Measurements from ENCODE around the gene IFTAP.

DNA sequence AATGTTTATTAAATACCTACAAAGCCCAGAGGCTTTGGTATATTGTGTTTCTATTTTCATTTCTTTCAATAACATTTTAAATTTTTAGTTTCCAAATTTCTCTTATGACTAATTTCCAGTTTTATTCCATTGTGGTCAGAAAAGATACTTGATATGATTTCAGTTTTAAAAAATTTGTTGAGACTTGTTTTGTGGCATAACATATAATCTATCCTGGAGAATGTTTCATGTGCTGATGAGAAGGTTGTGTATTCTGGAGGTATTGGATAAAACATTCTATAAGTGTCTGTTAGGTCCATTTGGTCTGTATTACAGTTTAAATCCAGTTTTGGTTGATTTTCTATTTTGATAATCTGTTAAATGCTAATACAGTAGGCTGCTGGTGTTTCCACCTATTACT, 36.3 kb upstream of the IFTAP start:
- TF ChIP-seq, protein P1, sequence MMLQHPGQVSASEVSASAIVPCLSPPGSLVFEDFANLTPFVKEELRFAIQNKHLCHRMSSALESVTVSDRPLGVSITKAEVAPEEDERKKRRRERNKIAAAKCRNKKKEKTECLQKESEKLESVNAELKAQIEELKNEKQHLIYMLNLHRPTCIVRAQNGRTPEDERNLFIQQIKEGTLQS (IDR thresholded peaks at IDR 0.05): no peak
- TF ChIP-seq, protein P2, sequence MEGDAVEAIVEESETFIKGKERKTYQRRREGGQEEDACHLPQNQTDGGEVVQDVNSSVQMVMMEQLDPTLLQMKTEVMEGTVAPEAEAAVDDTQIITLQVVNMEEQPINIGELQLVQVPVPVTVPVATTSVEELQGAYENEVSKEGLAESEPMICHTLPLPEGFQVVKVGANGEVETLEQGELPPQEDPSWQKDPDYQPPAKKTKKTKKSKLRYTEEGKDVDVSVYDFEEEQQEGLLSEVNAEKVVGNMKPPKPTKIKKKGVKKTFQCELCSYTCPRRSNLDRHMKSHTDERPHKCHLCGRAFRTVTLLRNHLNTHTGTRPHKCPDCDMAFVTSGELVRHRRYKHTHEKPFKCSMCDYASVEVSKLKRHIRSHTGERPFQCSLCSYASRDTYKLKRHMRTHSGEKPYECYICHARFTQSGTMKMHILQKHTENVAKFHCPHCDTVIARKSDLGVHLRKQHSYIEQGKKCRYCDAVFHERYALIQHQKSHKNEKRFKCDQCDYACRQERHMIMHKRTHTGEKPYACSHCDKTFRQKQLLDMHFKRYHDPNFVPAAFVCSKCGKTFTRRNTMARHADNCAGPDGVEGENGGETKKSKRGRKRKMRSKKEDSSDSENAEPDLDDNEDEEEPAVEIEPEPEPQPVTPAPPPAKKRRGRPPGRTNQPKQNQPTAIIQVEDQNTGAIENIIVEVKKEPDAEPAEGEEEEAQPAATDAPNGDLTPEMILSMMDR (IDR thresholded peaks at IDR 0.05 in 2 of 3, conservative IDR thresholded peaks at IDR 0.05 in 1 of 3; ENCODE audit: borderline replicate concordance in 1 of 3, insufficient read depth in 1 of 3, low read depth in 2 of 3, low read length in 2 of 3): no peak
- TF ChIP-seq EZH2 (IDR thresholded peaks at IDR 0.05) (no peak), POLR2A (IDR thresholded peaks at IDR 0.05; ENCODE audit: borderline replicate concordance, extremely low read depth, insufficient read depth, insufficient read length) (no peak), POLR2AphosphoS5 (IDR thresholded peaks at IDR 0.05; ENCODE audit: low read depth, low read length) (no peak), EGR1 (IDR thresholded peaks at IDR 0.05; ENCODE audit: low read depth) (no peak), JUND (IDR thresholded peaks at IDR 0.05) (no peak), EZH2phosphoT487 (IDR thresholded peaks at IDR 0.05; ENCODE audit: borderline replicate concordance) (no peak)
- TF ChIP-seq, protein P3, sequence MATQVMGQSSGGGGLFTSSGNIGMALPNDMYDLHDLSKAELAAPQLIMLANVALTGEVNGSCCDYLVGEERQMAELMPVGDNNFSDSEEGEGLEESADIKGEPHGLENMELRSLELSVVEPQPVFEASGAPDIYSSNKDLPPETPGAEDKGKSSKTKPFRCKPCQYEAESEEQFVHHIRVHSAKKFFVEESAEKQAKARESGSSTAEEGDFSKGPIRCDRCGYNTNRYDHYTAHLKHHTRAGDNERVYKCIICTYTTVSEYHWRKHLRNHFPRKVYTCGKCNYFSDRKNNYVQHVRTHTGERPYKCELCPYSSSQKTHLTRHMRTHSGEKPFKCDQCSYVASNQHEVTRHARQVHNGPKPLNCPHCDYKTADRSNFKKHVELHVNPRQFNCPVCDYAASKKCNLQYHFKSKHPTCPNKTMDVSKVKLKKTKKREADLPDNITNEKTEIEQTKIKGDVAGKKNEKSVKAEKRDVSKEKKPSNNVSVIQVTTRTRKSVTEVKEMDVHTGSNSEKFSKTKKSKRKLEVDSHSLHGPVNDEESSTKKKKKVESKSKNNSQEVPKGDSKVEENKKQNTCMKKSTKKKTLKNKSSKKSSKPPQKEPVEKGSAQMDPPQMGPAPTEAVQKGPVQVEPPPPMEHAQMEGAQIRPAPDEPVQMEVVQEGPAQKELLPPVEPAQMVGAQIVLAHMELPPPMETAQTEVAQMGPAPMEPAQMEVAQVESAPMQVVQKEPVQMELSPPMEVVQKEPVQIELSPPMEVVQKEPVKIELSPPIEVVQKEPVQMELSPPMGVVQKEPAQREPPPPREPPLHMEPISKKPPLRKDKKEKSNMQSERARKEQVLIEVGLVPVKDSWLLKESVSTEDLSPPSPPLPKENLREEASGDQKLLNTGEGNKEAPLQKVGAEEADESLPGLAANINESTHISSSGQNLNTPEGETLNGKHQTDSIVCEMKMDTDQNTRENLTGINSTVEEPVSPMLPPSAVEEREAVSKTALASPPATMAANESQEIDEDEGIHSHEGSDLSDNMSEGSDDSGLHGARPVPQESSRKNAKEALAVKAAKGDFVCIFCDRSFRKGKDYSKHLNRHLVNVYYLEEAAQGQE (IDR thresholded peaks at IDR 0.05; ENCODE audit: low read depth): no peak
